ENCODE measurements around the gene PTPRN2. TPM values are rescaled to one million over a fixed set of nuclear protein-coding genes. Genes with fewer than 3 reads are reported as not detected.

The PTPRN2 gene
- total RNA-seq, 1 donor from 2014 or later = 1.8 TPM

DNA sequence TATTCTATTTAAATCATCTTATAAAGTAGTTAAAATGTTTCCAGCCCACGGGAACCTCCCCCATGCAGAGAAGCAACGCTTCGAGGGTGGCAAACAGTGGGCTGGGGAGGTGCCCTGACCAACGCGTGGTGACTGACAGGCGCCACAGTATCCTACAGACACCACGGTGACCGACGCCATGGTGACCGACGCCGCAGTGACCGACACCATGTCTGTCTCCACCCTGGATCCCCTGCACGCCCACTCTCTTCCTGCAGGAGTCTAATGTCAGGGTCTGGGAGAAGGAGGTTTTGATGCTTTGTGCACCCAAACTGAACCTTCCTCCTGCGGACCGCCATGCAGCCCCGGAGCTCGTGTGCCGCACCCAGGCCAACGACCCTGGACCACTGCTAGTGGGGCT, 464.4 kb downstream of the PTPRN2 start:
- intact Hi-C loops (cut with micrococcal nuclease) = no loop called here
- ATAC-seq (ENCODE audit: low read depth) (no peak), DNase-seq (no peak)
- H3K27ac Mint-ChIP-seq = no peak overlapping the region
- ChIA-PET CTCF (no interaction called here), POLR2A (no interaction called here)
- H3K27me3 Mint-ChIP-seq = no peaks in the 10 kb centered on the region
- no peak overlapping the region for H3K4me3 Mint-ChIP-seq
- no peaks in the 10 kb centered on the region for H3K36me3 Mint-ChIP-seq (ENCODE audit: low read depth)
- peaks cover 14% of the 10 kb centered on the region for H3K9me3 Mint-ChIP-seq
- H3K4me1 Mint-ChIP-seq = no peaks in the 10 kb centered on the region
- TF ChIP-seq, protein P1, sequence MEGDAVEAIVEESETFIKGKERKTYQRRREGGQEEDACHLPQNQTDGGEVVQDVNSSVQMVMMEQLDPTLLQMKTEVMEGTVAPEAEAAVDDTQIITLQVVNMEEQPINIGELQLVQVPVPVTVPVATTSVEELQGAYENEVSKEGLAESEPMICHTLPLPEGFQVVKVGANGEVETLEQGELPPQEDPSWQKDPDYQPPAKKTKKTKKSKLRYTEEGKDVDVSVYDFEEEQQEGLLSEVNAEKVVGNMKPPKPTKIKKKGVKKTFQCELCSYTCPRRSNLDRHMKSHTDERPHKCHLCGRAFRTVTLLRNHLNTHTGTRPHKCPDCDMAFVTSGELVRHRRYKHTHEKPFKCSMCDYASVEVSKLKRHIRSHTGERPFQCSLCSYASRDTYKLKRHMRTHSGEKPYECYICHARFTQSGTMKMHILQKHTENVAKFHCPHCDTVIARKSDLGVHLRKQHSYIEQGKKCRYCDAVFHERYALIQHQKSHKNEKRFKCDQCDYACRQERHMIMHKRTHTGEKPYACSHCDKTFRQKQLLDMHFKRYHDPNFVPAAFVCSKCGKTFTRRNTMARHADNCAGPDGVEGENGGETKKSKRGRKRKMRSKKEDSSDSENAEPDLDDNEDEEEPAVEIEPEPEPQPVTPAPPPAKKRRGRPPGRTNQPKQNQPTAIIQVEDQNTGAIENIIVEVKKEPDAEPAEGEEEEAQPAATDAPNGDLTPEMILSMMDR (IDR thresholded peaks at IDR 0.05) = no peak

DNA sequence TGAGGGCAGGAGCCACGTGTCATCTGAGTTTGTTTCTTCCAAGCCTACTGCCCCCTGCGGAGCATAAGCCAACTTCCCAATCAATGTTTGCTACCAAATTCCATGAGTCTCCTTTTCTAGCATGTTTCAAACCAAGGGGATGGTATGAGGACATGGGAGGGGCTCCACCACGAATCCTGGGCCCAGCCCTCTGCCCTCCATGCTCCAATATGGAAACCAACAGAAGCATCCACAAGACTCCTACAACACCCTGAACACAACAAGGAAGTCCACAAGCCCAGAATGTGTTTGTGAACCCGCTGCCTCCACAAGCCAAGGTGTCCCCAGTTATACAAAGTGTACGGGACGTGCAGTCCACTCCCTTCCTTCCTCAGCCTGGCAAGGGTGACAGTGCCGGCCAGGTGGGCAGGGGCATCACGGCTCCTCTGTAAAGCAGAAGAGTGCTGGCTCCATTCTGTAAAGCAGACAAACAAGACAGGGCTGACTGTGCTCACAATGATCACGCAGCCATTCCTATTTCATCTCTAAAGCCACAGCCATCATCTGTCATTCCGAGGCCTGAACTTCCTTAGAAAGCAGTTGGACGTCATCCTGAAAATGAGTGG, 466.1 kb downstream of the PTPRN2 start:
- DNase-seq (no peak), ATAC-seq (ENCODE audit: low read depth) (no peak)
- H3K36me3 Mint-ChIP-seq (ENCODE audit: low read depth) = no peaks in the 10 kb centered on the region
- no peaks in the 10 kb centered on the region for H3K4me1 Mint-ChIP-seq
- no peak overlapping the region for H3K4me3 Mint-ChIP-seq
- TF ChIP-seq, protein P1 (IDR thresholded peaks at IDR 0.05) = no peak
- no peaks in the 10 kb centered on the region for H3K27me3 Mint-ChIP-seq
- ChIA-PET POLR2A (no interaction called here), CTCF (no interaction called here)
- intact Hi-C loops (cut with micrococcal nuclease) = no loop called here
- H3K27ac Mint-ChIP-seq = no peak overlapping the region
- peaks cover 25% of the 10 kb centered on the region for H3K9me3 Mint-ChIP-seq

DNA sequence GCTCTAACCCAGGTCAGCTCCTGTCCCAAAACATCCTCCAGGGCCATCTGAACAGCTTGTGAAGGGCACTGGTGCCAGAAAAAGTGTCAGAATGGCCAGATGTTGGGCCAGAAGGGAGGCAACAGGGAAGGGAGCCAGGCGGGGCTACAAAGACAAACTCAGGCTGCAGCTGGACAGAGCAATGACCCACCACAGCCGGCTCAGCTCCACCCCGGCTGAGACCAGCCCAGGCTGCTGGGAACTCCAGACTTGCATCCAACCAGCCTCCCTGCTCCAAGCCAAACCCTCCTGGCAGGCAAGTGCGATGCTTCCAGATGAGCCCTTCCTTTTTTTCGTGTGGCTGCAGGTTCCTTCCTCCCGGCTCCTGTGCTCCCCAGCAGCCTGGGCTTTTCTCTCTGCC, 466.9 kb downstream of the PTPRN2 start:
- peaks cover 25% of the 10 kb centered on the region for H3K9me3 Mint-ChIP-seq
- H3K4me1 Mint-ChIP-seq = no peaks in the 10 kb centered on the region
- intact Hi-C loops (cut with micrococcal nuclease) = no loop called here
- ChIA-PET CTCF (no interaction called here), POLR2A (no interaction called here)
- no peak overlapping the region for H3K27ac Mint-ChIP-seq
- H3K27me3 Mint-ChIP-seq = no peaks in the 10 kb centered on the region
- H3K36me3 Mint-ChIP-seq (ENCODE audit: low read depth) = no peaks in the 10 kb centered on the region
- TF ChIP-seq, protein P1 (IDR thresholded peaks at IDR 0.05) = no peak
- ATAC-seq (ENCODE audit: low read depth) = no peak
- H3K4me3 Mint-ChIP-seq = no peak overlapping the region
- no peak for DNase-seq

DNA sequence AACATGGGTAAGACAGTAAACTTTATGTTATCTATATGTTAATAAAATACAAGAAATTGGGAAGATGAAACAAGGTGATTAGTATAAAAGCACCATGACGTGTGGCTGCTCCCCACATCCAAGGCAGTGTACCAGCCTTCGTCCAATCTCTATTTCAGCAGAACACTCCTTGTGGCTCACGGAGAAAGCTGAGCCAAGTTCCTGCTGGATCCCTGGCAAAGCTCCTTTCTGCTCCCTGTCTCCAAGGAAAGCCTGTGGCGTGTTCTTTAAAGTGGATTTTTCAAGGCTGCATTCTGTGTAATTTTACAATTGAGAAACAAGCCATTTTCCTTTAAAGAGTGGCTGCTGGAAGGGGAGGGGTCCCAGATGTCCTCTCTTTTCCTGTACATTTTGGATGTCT, 467.3 kb downstream of the PTPRN2 start:
- Mint-ChIP-seq H3K36me3 (ENCODE audit: low read depth) (no peaks in the 10 kb centered on the region), H3K27me3 (no peaks in the 10 kb centered on the region), H3K27ac (no peak overlapping the region), H3K4me1 (no peaks in the 10 kb centered on the region), H3K4me3 (no peak overlapping the region), H3K9me3 (peaks cover 23% of the 10 kb centered on the region)
- intact Hi-C loops (cut with micrococcal nuclease) = no loop called here
- DNase-seq (no peak), ATAC-seq (ENCODE audit: low read depth) (no peak)
- TF ChIP-seq, protein P1 (IDR thresholded peaks at IDR 0.05) = no peak
- ChIA-PET CTCF (no interaction called here), POLR2A (no interaction called here)

DNA sequence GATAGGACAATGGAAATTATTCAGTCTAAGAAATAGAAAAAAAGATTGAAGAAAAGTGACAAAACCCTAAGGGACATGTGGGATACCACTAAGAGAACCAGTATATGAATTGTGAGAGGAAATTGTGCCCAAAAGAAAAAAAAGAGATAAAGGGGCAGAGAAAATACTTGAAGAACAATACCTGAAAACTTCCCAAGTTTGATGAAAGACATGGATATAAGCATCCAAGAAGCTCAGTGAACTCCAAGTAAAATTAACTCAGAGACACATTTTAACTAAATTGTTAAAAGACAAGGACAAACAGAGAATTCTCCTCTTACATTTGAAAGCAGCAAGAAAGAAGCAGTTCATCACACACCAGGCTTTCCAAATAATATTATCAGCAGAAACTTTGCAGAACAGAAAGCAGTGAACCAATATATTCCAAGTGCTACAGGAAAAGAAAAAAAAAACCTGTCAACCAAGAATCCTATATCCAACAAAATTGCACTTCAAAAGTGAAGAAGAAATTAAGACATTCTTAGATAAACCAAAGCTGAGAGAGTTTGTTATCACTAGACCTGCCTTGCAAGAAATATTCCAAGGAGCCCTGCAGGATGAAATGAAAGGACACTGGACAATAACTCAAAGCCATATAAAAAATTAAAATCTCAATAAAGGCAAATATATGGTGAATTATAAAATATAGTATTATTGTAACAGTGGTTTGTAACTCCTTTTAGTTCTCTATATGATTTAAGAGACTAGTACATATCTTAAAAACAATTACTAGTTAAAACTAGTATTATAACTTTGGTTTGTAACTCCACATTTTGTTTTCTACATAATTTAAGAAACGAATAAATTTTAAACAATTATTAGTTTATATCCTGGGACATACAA, 470.0 kb downstream of the PTPRN2 start:
- no peaks in the 10 kb centered on the region for H3K4me1 Mint-ChIP-seq
- intact Hi-C loops (cut with micrococcal nuclease) = no loop called here
- no peak for ATAC-seq (ENCODE audit: low read depth)
- H3K36me3 Mint-ChIP-seq (ENCODE audit: low read depth) = no peaks in the 10 kb centered on the region
- no peak overlapping the region for H3K27ac Mint-ChIP-seq
- TF ChIP-seq, protein P1 (IDR thresholded peaks at IDR 0.05) = no peak
- no peak for DNase-seq
- H3K27me3 Mint-ChIP-seq = no peaks in the 10 kb centered on the region
- ChIA-PET POLR2A (no interaction called here), CTCF (no interaction called here)
- peaks cover 30% of the 10 kb centered on the region for H3K9me3 Mint-ChIP-seq
- no peak overlapping the region for H3K4me3 Mint-ChIP-seq
